ENCODE data around the gene MBL2. TPM values are rescaled to one million over a fixed set of nuclear protein-coding genes. Genes with fewer than 3 reads are reported as not detected.

The MBL2 gene
- total and polyA plus RNA-seq, 4 donors: 36.2 to 222 (median 105) TPM

DNA sequence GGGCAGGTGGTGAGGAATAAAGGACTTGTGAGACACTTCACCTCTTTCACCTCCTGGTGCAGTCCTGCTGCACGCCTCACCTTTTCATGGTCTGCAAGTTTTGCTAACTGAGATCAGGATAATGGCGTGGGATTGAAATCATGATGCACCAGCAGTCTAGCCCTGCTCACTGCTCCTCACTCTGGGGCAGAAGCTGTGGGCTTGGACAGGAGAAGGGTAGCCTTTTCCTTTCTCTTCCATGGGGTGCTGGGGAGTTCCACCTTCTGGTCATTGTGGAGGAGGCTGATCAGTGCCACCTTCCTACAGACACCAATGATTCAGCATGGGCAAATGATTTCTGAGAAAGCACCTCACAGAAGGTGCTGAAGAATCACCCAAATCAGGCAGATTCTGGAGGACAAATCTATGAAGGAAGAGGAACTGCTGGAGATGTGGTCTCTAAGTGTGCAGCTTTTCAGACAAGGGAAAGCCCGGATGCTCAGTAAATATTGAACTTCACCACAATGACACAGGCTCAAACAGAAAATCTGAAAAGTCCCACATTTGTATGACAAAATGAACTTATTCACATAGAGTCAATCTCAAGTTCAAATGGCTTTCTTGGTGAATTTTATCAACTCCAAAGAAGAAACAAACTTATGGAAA is 19.7 kb downstream of the MBL2 start:
- Histone ChIP-seq H3K9me3 (ENCODE audit: control insufficient read depth in 4 of 4, low read length in 3 of 4) (no peaks in the 10 kb centered on the region), H3K27ac (ENCODE audit: low read depth in 1 of 2, low read length in 2 of 2) (no peak overlapping the region), H3K27me3 (ENCODE audit: control insufficient read depth in 4 of 4, insufficient read depth in 4 of 4, low read length in 3 of 4) (no peaks in the 10 kb centered on the region), H3K4me1 (ENCODE audit: control insufficient read depth in 4 of 4, insufficient read depth in 4 of 4, low read length in 3 of 4) (peaks cover 3 to 5% (median 4%) of the 10 kb centered on the region in 4 donors), H3K9ac (ENCODE audit: low read depth in 1 of 2, low read length in 2 of 2) (no peak overlapping the region), H3K4me3 (ENCODE audit: low read depth in 1 of 3, low read length in 3 of 3) (no peak overlapping the region), H3K36me3 (ENCODE audit: control insufficient read depth in 4 of 4, insufficient read depth in 3 of 4, low read depth in 1 of 4, low read length in 3 of 4) (no peaks in the 10 kb centered on the region)
- no peak for TF ChIP-seq EGR1 (IDR thresholded peaks at IDR 0.05; ENCODE audit: low read depth in 2 of 2)
- no peak for TF ChIP-seq ZBTB33 (IDR thresholded peaks at IDR 0.05)
- no peak for TF ChIP-seq HNF4A (conservative IDR thresholded peaks at IDR 0.05)
- TF ChIP-seq HNF4G (IDR thresholded peaks at IDR 0.05): no peak
- TF ChIP-seq GABPA (IDR thresholded peaks at IDR 0.05 in 1 of 2, conservative IDR thresholded peaks at IDR 0.05 in 1 of 2): no peak
- TF ChIP-seq MAX (IDR thresholded peaks at IDR 0.05): no peak
- TF ChIP-seq FOXA1 (IDR thresholded peaks at IDR 0.05): no peak
- TF ChIP-seq, protein P1, sequence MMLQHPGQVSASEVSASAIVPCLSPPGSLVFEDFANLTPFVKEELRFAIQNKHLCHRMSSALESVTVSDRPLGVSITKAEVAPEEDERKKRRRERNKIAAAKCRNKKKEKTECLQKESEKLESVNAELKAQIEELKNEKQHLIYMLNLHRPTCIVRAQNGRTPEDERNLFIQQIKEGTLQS (IDR thresholded peaks at IDR 0.05): no peak
- no peak for TF ChIP-seq NR2F2 (IDR thresholded peaks at IDR 0.05)
- TF ChIP-seq CTCF (IDR thresholded peaks at IDR 0.05; ENCODE audit: low read depth, low read length, missing input control): no peak
- TF ChIP-seq JUND (IDR thresholded peaks at IDR 0.05): no peak
- TF ChIP-seq FOXA2 (IDR thresholded peaks at IDR 0.05): no peak
- TF ChIP-seq SP1 (IDR thresholded peaks at IDR 0.05): no peak
- TF ChIP-seq YY1 (IDR thresholded peaks at IDR 0.05): no peak
- TF ChIP-seq TAF1 (conservative IDR thresholded peaks at IDR 0.05): no peak
- DNase-seq (ENCODE audit: low spot score): no peak
- 89% methylated on average over 3 of the region's 3 CpGs for WGBS

DNA sequence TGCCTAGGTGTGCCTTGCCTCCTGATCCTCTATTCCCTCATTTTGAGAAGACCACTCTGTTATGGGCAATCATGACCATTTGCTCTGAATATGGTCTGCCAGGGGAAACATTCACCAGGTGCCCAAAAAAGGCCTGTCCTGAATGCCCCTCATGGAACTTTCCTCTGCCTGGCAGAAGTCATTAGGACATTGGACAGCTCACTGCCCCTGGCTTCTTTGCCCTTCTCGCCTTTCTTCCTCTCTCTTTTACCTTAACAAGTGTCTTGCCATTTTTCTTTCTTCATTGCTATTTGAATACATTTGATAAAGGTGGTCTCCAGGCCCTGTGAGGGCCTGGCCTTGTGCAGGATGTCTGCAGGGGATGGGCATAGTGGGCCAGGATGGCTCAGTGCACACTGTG is 20.3 kb downstream of the MBL2 start:
- WGBS: 85% methylated on average over 1 of the region's 1 CpG

More for the DNA sequence above, 20.3 kb downstream of the MBL2 start:
- Histone ChIP-seq H3K36me3 (ENCODE audit: control insufficient read depth in 4 of 4, insufficient read depth in 3 of 4, low read depth in 1 of 4, low read length in 3 of 4) (no peaks in the 10 kb centered on the region), H3K4me3 (ENCODE audit: low read depth in 1 of 3, low read length in 3 of 3) (no peak overlapping the region), H3K27me3 (ENCODE audit: control insufficient read depth in 4 of 4, insufficient read depth in 4 of 4, low read length in 3 of 4) (no peaks in the 10 kb centered on the region), H3K9ac (ENCODE audit: low read depth in 1 of 2, low read length in 2 of 2) (no peak overlapping the region), H3K4me1 (ENCODE audit: control insufficient read depth in 4 of 4, insufficient read depth in 4 of 4, low read length in 3 of 4) (peaks cover 0 to 4% (median 0%) of the 10 kb centered on the region in 4 donors), H3K9me3 (ENCODE audit: control insufficient read depth in 4 of 4, low read length in 3 of 4) (no peaks in the 10 kb centered on the region), H3K27ac (ENCODE audit: low read depth in 1 of 2, low read length in 2 of 2) (no peak overlapping the region)
- TF ChIP-seq YY1 (IDR thresholded peaks at IDR 0.05) (no peak), HNF4A (conservative IDR thresholded peaks at IDR 0.05) (no peak), HNF4G (IDR thresholded peaks at IDR 0.05) (no peak), MAX (IDR thresholded peaks at IDR 0.05) (no peak), SP1 (IDR thresholded peaks at IDR 0.05) (no peak), TAF1 (conservative IDR thresholded peaks at IDR 0.05) (no peak), GABPA (IDR thresholded peaks at IDR 0.05 in 1 of 2, conservative IDR thresholded peaks at IDR 0.05 in 1 of 2) (no peak)
- no peak for DNase-seq (ENCODE audit: low spot score)
